Smooth muscle cell (in vitro differentiated cells): ENCODE results near the gene UGCG. TPM values are rescaled to one million over a fixed set of nuclear protein-coding genes. Genes with fewer than 3 reads are reported as not detected.

ENCODE experiments used
- DNase-seq: peaks from one replicate; lab custom pipeline; 2025; ENCODE audit not compliant: unreplicated experiment; lab: John Stamatoyannopoulos, UW
- H2AFZ ChIP-seq: fragments of 200-600 bp; sonication (generic); 2 replicates; pipeline ENCODE4 v1.6.0; 2016; ENCODE audit warnings: antibody characterized with exemption, low read depth, mild to moderate bottlenecking
- H3F3A ChIP-seq: fragments of 200-600 bp; sonication (generic); 2 replicates; pipeline ENCODE4 v1.6.0; 2017; ENCODE audit warnings: antibody characterized with exemption, low read depth
- H3K27ac ChIP-seq: fragments of 200-600 bp; sonication (generic); 2 replicates; pipeline ENCODE4 v1.5.1; 2016; ENCODE audit warnings: low read depth, mild to moderate bottlenecking
- H3K27me3 ChIP-seq: fragments of 200-600 bp; sonication (generic); 2 replicates; pipeline ENCODE4 v1.6.1; 2016; ENCODE audit warnings: low read depth, mild to moderate bottlenecking
- H3K36me3 ChIP-seq: fragments of 200-600 bp; sonication (generic); 2 replicates; pipeline ENCODE4 v1.5.1; 2016; ENCODE audit warnings: low read depth
- H3K4me1 ChIP-seq: fragments of 200-600 bp; sonication (generic); 2 replicates; pipeline ENCODE4 v1.5.1; 2016; ENCODE audit warnings: low read depth
- H3K4me2 ChIP-seq: fragments of 200-600 bp; sonication (generic); 2 replicates; pipeline ENCODE4 v1.6.0; 2016; ENCODE audit warnings: mild to moderate bottlenecking
- H3K4me3 ChIP-seq: fragments of 200-600 bp; sonication (generic); 2 replicates; pipeline ENCODE4 v1.5.1; 2016; ENCODE audit warnings: mild to moderate bottlenecking
- H3K79me2 ChIP-seq: fragments of 200-600 bp; sonication (generic); 2 replicates; pipeline ENCODE4 v1.6.0; 2016; ENCODE audit warnings: low read depth, mild to moderate bottlenecking
- H3K9ac ChIP-seq: fragments of 200-600 bp; sonication (generic); 2 replicates; pipeline ENCODE4 v1.6.0; 2016; ENCODE audit warnings: low read depth
- H3K9me3 ChIP-seq: fragments of 200-600 bp; sonication (generic); replicated peaks from 2 replicates; pipeline ENCODE4 v1.5.1; 2016; ENCODE audit warnings: low read depth
- H4K20me1 ChIP-seq: fragments of 200-600 bp; sonication (generic); 2 replicates; pipeline ENCODE4 v1.6.0; 2016; ENCODE audit warnings: low read depth
- CTCF ChIP-seq: fragments of 200-600 bp; sonication (generic); IDR thresholded peaks from 2 replicates; pipeline ENCODE4 v1.5.1; 2017; ENCODE audit warnings: borderline replicate concordance, mild to moderate bottlenecking, antibody characterized with exemption; ENCODE audit not compliant: insufficient read depth, poor library complexity, severe bottlenecking
- WGBS: methylation state at CpG from one replicate; pipeline ENCODE4 v1.1.7; 2016; ENCODE audit warnings: low lambda C conversion rate; 5-methylcytosine and 5-hydroxymethylcytosine counted together
- polyA plus RNA-seq: library from polyadenylated mRNA; unstranded; fragments of >200 nt; fragmentation: Nextera tagmentation; extraction: Ambion mirVana; gene quantifications from 2 replicates; pipeline ENCODE4 v1.2.1, GENCODE V29; 2016
- total RNA-seq: library from RNA; depleted of rRNA; stranded (reverse); fragments of >200 nt; gene quantifications from 2 replicates; pipeline ENCODE4 v1.2.3, GENCODE V29; 2014

The UGCG gene
- total and polyA plus RNA-seq, 2 experiments from 2014 or later, result 21.3 to 34.0 TPM

GRCh38 chr9:111907147-111907546, 10.5 kb downstream of the UGCG start:
- no peak overlapping the region for H3K4me3 ChIP-seq
- no peak overlapping the region for H3K4me2 ChIP-seq
- no peak for TF ChIP-seq CTCF
- H3K36me3 ChIP-seq, result no peaks in the 10 kb centered on the region
- H4K20me1 ChIP-seq, result peaks cover 98% of the 10 kb centered on the region
- no peaks in the 10 kb centered on the region for H3F3A ChIP-seq
- no peaks in the 10 kb centered on the region for H3K4me1 ChIP-seq
- H2AFZ ChIP-seq, result no peak overlapping the region
- H3K9me3 ChIP-seq, result no peaks in the 10 kb centered on the region
- WGBS, result 97% methylated on average over 5 of the region's 5 CpGs
- no peak overlapping the region for H3K27ac ChIP-seq
- DNase-seq, result no peak
- H3K27me3 ChIP-seq, result no peaks in the 10 kb centered on the region
- no peak overlapping the region for H3K9ac ChIP-seq
- peaks cover 99% of the 10 kb centered on the region for H3K79me2 ChIP-seq

DNA sequence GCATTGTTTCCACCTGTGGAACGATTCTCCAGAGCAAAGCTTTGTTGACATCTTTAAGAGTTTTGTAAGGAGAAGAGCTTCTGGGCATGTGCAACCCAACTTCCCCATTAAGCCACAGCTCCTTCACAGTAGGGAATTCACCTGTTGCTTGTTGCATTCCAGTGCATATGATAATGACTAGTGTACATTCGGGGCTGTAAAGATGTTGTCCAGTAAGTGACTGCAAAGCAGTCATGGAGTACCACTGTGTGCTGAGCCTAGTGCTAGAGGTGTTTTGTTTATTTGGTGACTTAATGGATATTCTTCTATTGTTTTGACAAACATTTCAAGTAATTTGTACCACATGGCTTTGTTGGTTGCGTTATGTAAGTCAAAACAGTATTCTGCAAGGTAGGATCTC, 12.8 kb downstream of the UGCG start:
- peaks cover 2% of the 10 kb centered on the region for H3K36me3 ChIP-seq
- TF ChIP-seq CTCF, result no peak
- H3K79me2 ChIP-seq, result peaks cover 99% of the 10 kb centered on the region
- H3F3A ChIP-seq, result no peaks in the 10 kb centered on the region
- no peak overlapping the region for H3K27ac ChIP-seq
- DNase-seq, result no peak
- no peak overlapping the region for H3K4me3 ChIP-seq
- H3K9ac ChIP-seq, result no peak overlapping the region
- 80% methylated on average over 3 of the region's 3 CpGs for WGBS
- H3K9me3 ChIP-seq, result no peaks in the 10 kb centered on the region
- H3K27me3 ChIP-seq, result no peaks in the 10 kb centered on the region
- H4K20me1 ChIP-seq, result peaks cover 98% of the 10 kb centered on the region
- no peak overlapping the region for H3K4me2 ChIP-seq
- no peak overlapping the region for H2AFZ ChIP-seq
- H3K4me1 ChIP-seq, result no peaks in the 10 kb centered on the region

- Histone ChIP-seq H3K4me3 (no peak overlapping the region), H3K4me2 (no peak overlapping the region), H3K27ac (no peak overlapping the region), H3K4me1 (no peaks in the 10 kb centered on the region), H3K9me3 (no peaks in the 10 kb centered on the region), H4K20me1 (peaks cover 98% of the 10 kb centered on the region), H3F3A (no peaks in the 10 kb centered on the region), H3K27me3 (no peaks in the 10 kb centered on the region), H2AFZ (no peak overlapping the region), H3K9ac (no peak overlapping the region), H3K79me2 (peaks cover 99% of the 10 kb centered on the region), H3K36me3 (peaks cover 3% of the 10 kb centered on the region)
- no peak for TF ChIP-seq CTCF
- 95% methylated on average over 6 of the region's 6 CpGs for WGBS
- no peak for DNase-seq
Measured at GRCh38 chr9:111910428-111910827, 13.8 kb downstream of the UGCG start.

GRCh38 chr9:111913159-111913558, 16.5 kb downstream of the UGCG start:
- TF ChIP-seq CTCF, result no peak
- no peaks in the 10 kb centered on the region for H3K4me1 ChIP-seq
- WGBS, result 85% methylated on average over 6 of the region's 6 CpGs
- no peak for DNase-seq
- peaks cover 95% of the 10 kb centered on the region for H3K79me2 ChIP-seq
- no peak overlapping the region for H2AFZ ChIP-seq
- no peaks in the 10 kb centered on the region for H3K9me3 ChIP-seq
- H3K27me3 ChIP-seq, result no peaks in the 10 kb centered on the region
- no peak overlapping the region for H3K9ac ChIP-seq
- H3K36me3 ChIP-seq, result peaks cover 5% of the 10 kb centered on the region
- H3F3A ChIP-seq, result no peaks in the 10 kb centered on the region
- peaks cover 95% of the 10 kb centered on the region for H4K20me1 ChIP-seq
- H3K27ac ChIP-seq, result no peak overlapping the region
- H3K4me3 ChIP-seq, result no peak overlapping the region
- no peak overlapping the region for H3K4me2 ChIP-seq
